ENCODE data around the gene MMP25. TPM values are rescaled to one million over a fixed set of nuclear protein-coding genes. Genes with fewer than 3 reads are reported as not detected.
"Not testable (repeated sequence)": the region's sequence is repeated elsewhere in the genome, so short reads cannot be mapped to it uniquely, and the experiment has no call there.

The MMP25 gene
- total RNA-seq, 4 donors from 2014 or later, result 1.2 to 38.8 (median 2.2) TPM

- peak; percentile 60 for ATAC-seq (ENCODE audit: low FRiP score)
- TF ChIP-seq, protein P1, sequence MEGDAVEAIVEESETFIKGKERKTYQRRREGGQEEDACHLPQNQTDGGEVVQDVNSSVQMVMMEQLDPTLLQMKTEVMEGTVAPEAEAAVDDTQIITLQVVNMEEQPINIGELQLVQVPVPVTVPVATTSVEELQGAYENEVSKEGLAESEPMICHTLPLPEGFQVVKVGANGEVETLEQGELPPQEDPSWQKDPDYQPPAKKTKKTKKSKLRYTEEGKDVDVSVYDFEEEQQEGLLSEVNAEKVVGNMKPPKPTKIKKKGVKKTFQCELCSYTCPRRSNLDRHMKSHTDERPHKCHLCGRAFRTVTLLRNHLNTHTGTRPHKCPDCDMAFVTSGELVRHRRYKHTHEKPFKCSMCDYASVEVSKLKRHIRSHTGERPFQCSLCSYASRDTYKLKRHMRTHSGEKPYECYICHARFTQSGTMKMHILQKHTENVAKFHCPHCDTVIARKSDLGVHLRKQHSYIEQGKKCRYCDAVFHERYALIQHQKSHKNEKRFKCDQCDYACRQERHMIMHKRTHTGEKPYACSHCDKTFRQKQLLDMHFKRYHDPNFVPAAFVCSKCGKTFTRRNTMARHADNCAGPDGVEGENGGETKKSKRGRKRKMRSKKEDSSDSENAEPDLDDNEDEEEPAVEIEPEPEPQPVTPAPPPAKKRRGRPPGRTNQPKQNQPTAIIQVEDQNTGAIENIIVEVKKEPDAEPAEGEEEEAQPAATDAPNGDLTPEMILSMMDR (IDR thresholded peaks at IDR 0.05), result no peak
- no peak for DNase-seq (ENCODE audit: low spot score)
Measured at GRCh38 chr16:3065069-3065741, 18.8 kb downstream of the MMP25 start, which contains the start of gene IL32. TSS of gene IL32 (plus strand) at chr16:3065640. CDS start at chr16:3065812, 172 bp downstream.

GRCh38 chr16:3065742-3066439, 19.5 kb downstream of the MMP25 start:
- DNase-seq (ENCODE audit: low spot score) (no peak), ATAC-seq (ENCODE audit: low FRiP score) (no peak)
- TF ChIP-seq, protein P1 (IDR thresholded peaks at IDR 0.05), result no peak

GRCh38 chr16:3066440-3066748, 20.0 kb downstream of the MMP25 start:
- ATAC-seq (ENCODE audit: low FRiP score), result no peak
- DNase-seq (ENCODE audit: low spot score), result no peak
- TF ChIP-seq, protein P1 (IDR thresholded peaks at IDR 0.05), result no peak

DNA sequence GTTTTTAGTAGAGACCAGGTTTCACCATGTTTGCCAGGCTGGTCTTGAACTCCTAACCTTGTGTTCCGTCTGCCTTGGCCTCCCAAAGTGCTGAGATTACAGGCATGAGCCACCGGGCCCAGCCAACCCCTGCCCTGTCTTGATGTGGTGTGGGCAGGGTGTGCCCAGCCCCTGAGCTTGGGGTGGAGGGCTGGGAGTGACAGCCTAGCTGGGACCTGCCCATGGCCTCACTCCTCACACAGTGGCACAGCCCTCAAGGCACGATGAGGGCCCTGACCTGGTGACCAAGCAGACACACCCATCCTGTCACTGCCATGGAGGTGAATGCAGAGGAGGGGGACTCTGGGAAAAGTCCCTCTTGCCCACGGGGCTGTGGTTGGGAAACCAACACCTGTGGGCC, 22.1 kb downstream of the MMP25 start:
- DNase-seq (ENCODE audit: low spot score) (no peak), ATAC-seq (ENCODE audit: low FRiP score) (no peak)
- TF ChIP-seq, protein P1 (IDR thresholded peaks at IDR 0.05), result no peak

GRCh38 chr16:3069146-3069545, 22.8 kb downstream of the MMP25 start:
- DNase-seq (ENCODE audit: low spot score); ATAC-seq (ENCODE audit: low FRiP score): not testable (repeated sequence)

GRCh38 chr16:3070608-3071111, 24.3 kb downstream of the MMP25 start:
- DNase-seq (ENCODE audit: low spot score) (no peak), ATAC-seq (ENCODE audit: low FRiP score) (no peak)
- TF ChIP-seq, protein P1 (IDR thresholded peaks at IDR 0.05), result no peak

DNA sequence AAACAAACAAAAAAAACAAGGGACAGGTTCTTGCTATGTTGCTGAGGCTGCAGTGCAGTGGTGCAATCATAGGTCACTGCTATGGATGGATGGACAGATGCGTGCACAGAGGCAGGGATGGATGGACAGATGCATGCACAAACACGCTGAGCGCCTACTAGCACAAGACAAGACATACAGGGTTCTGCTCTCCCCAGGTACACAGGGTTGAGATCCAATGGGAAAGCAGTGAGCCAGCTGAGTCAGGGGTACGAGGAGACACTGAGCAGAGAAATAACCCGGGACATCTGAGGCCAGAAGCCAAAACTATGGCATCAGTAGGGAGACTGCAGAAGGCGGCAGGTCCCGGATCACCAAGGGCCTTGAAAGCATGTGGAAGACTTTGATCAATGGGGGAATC, 25.3 kb downstream of the MMP25 start:
- ATAC-seq (ENCODE audit: low FRiP score) (no peak), DNase-seq (ENCODE audit: low spot score) (no peak)
- TF ChIP-seq, protein P1 (IDR thresholded peaks at IDR 0.05), result no peak

DNA sequence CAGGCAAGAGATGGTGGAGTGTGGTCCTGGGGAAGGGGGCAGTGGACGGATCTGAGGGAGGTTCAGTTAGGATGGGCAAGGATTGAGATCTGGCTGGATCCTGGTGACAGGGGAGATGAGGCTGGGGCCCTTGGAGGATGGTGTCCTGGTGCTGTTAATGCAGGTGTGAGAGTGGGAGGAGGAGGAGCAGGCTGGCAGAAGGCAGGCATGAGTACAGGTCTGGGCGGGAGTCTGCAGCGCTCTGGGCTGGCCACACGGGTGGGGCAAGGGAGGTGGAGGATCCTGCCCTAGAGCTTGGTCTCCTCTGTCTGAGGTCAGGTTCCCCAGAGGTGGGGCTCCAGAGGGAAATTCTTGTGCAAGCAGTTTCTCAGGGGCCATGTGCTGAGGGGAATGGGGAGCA, 25.8 kb downstream of the MMP25 start:
- not testable (repeated sequence) for DNase-seq (ENCODE audit: low spot score); ATAC-seq (ENCODE audit: low FRiP score)

GRCh38 chr16:3072576-3073263, 26.4 kb downstream of the MMP25 start:
- ATAC-seq (ENCODE audit: low FRiP score), result not testable (repeated sequence)

More at GRCh38 chr16:3072576-3073263, 26.4 kb downstream of the MMP25 start:
- not testable (repeated sequence) for DNase-seq (ENCODE audit: low spot score)

Measured in omental fat pad (tissue), 4 donors.